PFSK-1 (cell line): ENCODE data around the gene SMNDC1.

Experiments used
- FOXP2 ChIP-seq: optimal IDR thresholded peaks from 2 replicates; pipeline ENCODE3; 2011; ENCODE audit warnings: borderline replicate concordance, control low read depth, inconsistent platforms; ENCODE audit not compliant: insufficient read depth; ENCODE audit errors: extremely low read length, extremely low read depth
- POLR2AphosphoS5 ChIP-seq: IDR thresholded peaks from 2 replicates; pipeline ENCODE4 v1.6.1; 2012; ENCODE audit warnings: low read depth, mild to moderate bottlenecking, control low read depth, low read length, moderate library complexity
- REST ChIP-seq, 2 experiments: IDR thresholded peaks; 2 replicates each; pipeline versions ENCODE4 v1.6.1 to v1.8.0; 2011 to 2012; ENCODE audit warnings: low read depth in 2 of 2, low read length in 2 of 2, control low read depth in 1 of 2, inconsistent platforms in 1 of 2, mild to moderate bottlenecking in 1 of 2, moderate library complexity in 1 of 2; ENCODE audit not compliant: insufficient read depth in 1 of 2
- SIN3A ChIP-seq: IDR thresholded peaks from 2 replicates; pipeline ENCODE4 v1.6.1; 2012; ENCODE audit warnings: mild to moderate bottlenecking, low read length, moderate library complexity, borderline replicate concordance; ENCODE audit not compliant: insufficient read depth
- TAF1 ChIP-seq: IDR thresholded peaks from 2 replicates; pipeline ENCODE4 v1.6.1; 2012; ENCODE audit warnings: low read length, control low read depth, borderline replicate concordance; ENCODE audit not compliant: insufficient read depth

GRCh38 chr10:110273474-110273873, 31.2 kb downstream of the SMNDC1 start:
- TF ChIP-seq POLR2AphosphoS5 (no peak), REST (IDR thresholded peaks at IDR 0.05; ENCODE audit: insufficient read depth in 1 of 2, low read depth in 2 of 2, low read length in 2 of 2) (no peak), TAF1 (no peak), SIN3A (no peak), FOXP2 (no peak)
